GM12878 (cell line): Measurements from ENCODE around the gene CCM2. TPM values are rescaled to one million over a fixed set of nuclear protein-coding genes. Genes with fewer than 3 reads are reported as not detected.

ENCODE experiments used
- ATAC-seq: fragments of 200-7000 bp; cut with Tn5 transposase; 3 replicates; pipeline ENCODE4 v1.9.1; 2020; ENCODE audit warnings: mild to moderate bottlenecking, moderate library complexity
- BruUV-seq: library from RNA; stranded (reverse); fragments of 400-500 nt; replicated peaks from 2 replicates; lab custom pipeline; 2021; lab: Mats Ljungman, UMichigan
- CTCF ChIA-PET: fragments of 300-600 bp; sonication (Branson Sonifier 250); formaldehyde crosslinking; extraction: SDS; loops from one replicate; lab custom pipeline; 2021; ENCODE audit warnings: inconsistent platforms; lab: Yijun Ruan, JAX
- POLR2A ChIA-PET: fragments of 350-600 bp; formaldehyde crosslinking; extraction: SDS; loops from one replicate; lab custom pipeline; 2021; ENCODE audit warnings: inconsistent platforms; lab: Charles Lee
- RAD21 ChIA-PET: fragments of 300-600 bp; sonication (Branson Sonifier 250); formaldehyde crosslinking; loops from one replicate; lab custom pipeline; 2023; ENCODE audit warnings: antibody characterized with exemption; ENCODE audit not compliant: unreplicated experiment; lab: Charles Lee
- SMC1A ChIA-PET: fragments of 300-600 bp; sonication (Branson Sonifier 250); formaldehyde crosslinking; loops from one replicate; lab custom pipeline; 2023; ENCODE audit not compliant: unreplicated experiment, uncharacterized antibody; lab: Charles Lee
- DNase-seq: peaks from one replicate; pipeline ENCODE4 v3.0.0-alpha.2; 2011; ENCODE audit warnings: low read depth, low spot score
- FAIRE-seq: peaks from 3 replicates; lab custom pipeline; 2011; peaks lifted over from hg19 to GRCh38; lab: Jason Lieb, UNC
- H2AFZ ChIP-seq: 2 replicates; pipeline ENCODE4 v1.6.0; 2011; ENCODE audit warnings: low read depth, low read length, control low read depth; ENCODE audit not compliant: control insufficient read depth
- H3K27ac ChIP-seq: 2 replicates; pipeline ENCODE4 v1.5.1; 2011; ENCODE audit warnings: control low read depth; ENCODE audit not compliant: control insufficient read depth, insufficient read depth
- H3K27me3 ChIP-seq, 2 experiments: replicated peaks in 1 of 2; 2 replicates each; pipeline versions ENCODE4 v1.6.0 to v1.6.1; 2011; ENCODE audit warnings: low read length in 1 of 2; ENCODE audit not compliant: control insufficient read depth in 2 of 2, insufficient read depth in 2 of 2
- H3K36me3 ChIP-seq, 2 experiments: 2 replicates each; pipeline ENCODE4 v1.5.1; 2011; ENCODE audit warnings: low read length in 1 of 2; ENCODE audit not compliant: control insufficient read depth in 2 of 2, insufficient read depth in 2 of 2
- H3K4me1 ChIP-seq: 2 replicates; pipeline ENCODE4 v1.6.1; 2011; ENCODE audit warnings: mild to moderate bottlenecking, low read length, moderate library complexity, mixed read lengths; ENCODE audit not compliant: control insufficient read depth, insufficient read depth
- H3K4me2 ChIP-seq: 2 replicates; pipeline ENCODE4 v1.6.0; 2011; ENCODE audit warnings: control low read depth; ENCODE audit not compliant: control insufficient read depth, insufficient read depth
- H3K4me3 ChIP-seq: fragments of 200-600 bp; sonication (generic); 2 replicates; pipeline ENCODE4 v1.5.1; 2016
- H3K79me2 ChIP-seq: 2 replicates; pipeline ENCODE4 v1.6.0; 2011; ENCODE audit warnings: low read length; ENCODE audit not compliant: control insufficient read depth, insufficient read depth
- H3K9ac ChIP-seq: 2 replicates; pipeline ENCODE4 v1.8.0; 2011; ENCODE audit warnings: low read length, control low read depth, mixed read lengths; ENCODE audit not compliant: control insufficient read depth, insufficient read depth
- H3K9me3 ChIP-seq: replicated peaks from 3 replicates; pipeline ENCODE4 v1.5.1; 2011; ENCODE audit warnings: mild to moderate bottlenecking, low read length; ENCODE audit not compliant: control insufficient read depth, insufficient read depth
- H4K20me1 ChIP-seq: 2 replicates; pipeline ENCODE4 v1.6.0; 2011; ENCODE audit not compliant: control insufficient read depth, insufficient read depth
- ATF3 ChIP-seq: IDR thresholded peaks from 2 replicates; pipeline ENCODE4 v1.6.1; 2011; ENCODE audit warnings: low read depth, mild to moderate bottlenecking, low read length, moderate library complexity, borderline replicate concordance; ENCODE audit errors: extremely low read depth
- BCLAF1 ChIP-seq: fragments of 450-650 bp; IDR thresholded peaks from 2 replicates; pipeline ENCODE4 v1.6.1; 2017; ENCODE audit warnings: antibody characterized with exemption, mild to moderate bottlenecking, moderate library complexity
- CBX5 ChIP-seq: sonication (generic); IDR thresholded peaks from 2 replicates; pipeline ENCODE4 v1.6.1; 2016; ENCODE audit warnings: low read depth, moderate library complexity, mild to moderate bottlenecking, inconsistent platforms
- CHD2 ChIP-seq: IDR thresholded peaks from 2 replicates; pipeline ENCODE4 v1.6.1; 2011; ENCODE audit warnings: low read depth, low read length, improper control_type of control experiment, borderline replicate concordance
- CREM ChIP-seq: IDR thresholded peaks from 2 replicates; pipeline ENCODE4 v1.6.1; 2014; ENCODE audit warnings: antibody characterized with exemption, low read depth
- FOS ChIP-seq: IDR thresholded peaks from 3 replicates; pipeline ENCODE4 v1.6.1; 2011; ENCODE audit warnings: borderline replicate concordance; ENCODE audit not compliant: insufficient read length; ENCODE audit errors: extremely low read depth
- KLF5 ChIP-seq: fragments of 450-650 bp; IDR thresholded peaks from 2 replicates; pipeline ENCODE4 v1.6.1; 2014; ENCODE audit warnings: mild to moderate bottlenecking; ENCODE audit not compliant: partially characterized antibody
- NBN ChIP-seq: fragments of 450-650 bp; IDR thresholded peaks from 2 replicates; pipeline ENCODE4 v1.6.1; 2016
- NFIC ChIP-seq: IDR thresholded peaks from 2 replicates; pipeline ENCODE4 v1.6.1; 2012; ENCODE audit warnings: low read depth, mild to moderate bottlenecking, inconsistent platforms, low read length, moderate library complexity
- NFYA ChIP-seq: IDR thresholded peaks from 2 replicates; pipeline ENCODE4 v1.6.1; 2011; ENCODE audit warnings: low read depth, mild to moderate bottlenecking, low read length, improper control_type of control experiment, borderline replicate concordance
- NFYB ChIP-seq: IDR thresholded peaks from 2 replicates; pipeline ENCODE4 v1.6.1; 2011; ENCODE audit warnings: low read depth, mild to moderate bottlenecking, low read length, improper control_type of control experiment, moderate library complexity; ENCODE audit not compliant: insufficient read depth
- NR2C2 ChIP-seq: IDR thresholded peaks from 2 replicates; pipeline ENCODE4 v1.6.1; 2011; ENCODE audit warnings: borderline replicate concordance, low read depth; ENCODE audit not compliant: control insufficient read depth, insufficient read length
- PML ChIP-seq: IDR thresholded peaks from 2 replicates; pipeline ENCODE4 v1.6.1; 2012; ENCODE audit warnings: low read length, inconsistent platforms
- RELA ChIP-seq: fragments of 450-650 bp; IDR thresholded peaks from 2 replicates; pipeline ENCODE4 v1.8.0; 2014; ENCODE audit warnings: borderline replicate concordance; ENCODE audit not compliant: partially characterized antibody
- RFX5 ChIP-seq: IDR thresholded peaks from 2 replicates; pipeline ENCODE4 v1.6.1; 2011; ENCODE audit warnings: low read depth, low read length, improper control_type of control experiment
- SREBF1 ChIP-seq: IDR thresholded peaks from 2 replicates; pipeline ENCODE4 v1.6.1; 2012; ENCODE audit warnings: mild to moderate bottlenecking, low read length
- STAT3 ChIP-seq: IDR thresholded peaks from 2 replicates; pipeline ENCODE4 v1.6.1; 2011; ENCODE audit warnings: low read depth, low read length, improper control_type of control experiment
- ZBTB33 ChIP-seq: fragments of 450-650 bp; IDR thresholded peaks from 2 replicates; pipeline ENCODE4 v1.6.1; 2017; ENCODE audit warnings: mild to moderate bottlenecking
- ZNF384 ChIP-seq: IDR thresholded peaks from 2 replicates; pipeline ENCODE4 v1.6.1; 2012; ENCODE audit warnings: low read depth, mild to moderate bottlenecking, low read length, improper control_type of control experiment, borderline replicate concordance
- WGBS: methylation state at CpG from one replicate; pipeline ENCODE4 v1.1.6; 2016; ENCODE audit warnings: low lambda C conversion rate; ENCODE audit not compliant: insufficient replicate concordance, insufficient coverage; ENCODE audit errors: missing lambda C conversion rate; 5-methylcytosine and 5-hydroxymethylcytosine counted together
- in situ Hi-C: fragments of 300-500 bp; cut with MboI; formaldehyde crosslinking; loops from 9 replicates; pipeline ENCODE4 v1.14.3; 2018; ENCODE audit warnings: mixed read lengths
- intact Hi-C: fragments of 100-400 bp; cut with micrococcal nuclease; formaldehyde crosslinking; loops from one replicate; pipeline ENCODE4 v1.14.2; 2022; ENCODE audit not compliant: unreplicated experiment
- polyA plus RNA-seq, 11 experiments: library from polyadenylated mRNA; depleted of rRNA in 4 of 11; unstranded in 6 of 11; stranded (reverse) in 5 of 11; fragments of >200 nt; fragmentation: Nextera tagmentation in 4 of 11; fragmentation: Illumina TruSeq in 1 of 11; extraction: Ambion mirVana in 4 of 11; extraction: Trizol in 1 of 11; gene quantifications; 1 replicate in 1 of 11; 2 replicates in 10 of 11; pipeline versions ENCODE4 v1.2.1 to v1.2.3, GENCODE V29; 2011 to 2016; ENCODE audit warnings: inconsistent platforms in 2 of 11, missing spikeins in 2 of 11, low read depth in 1 of 11
- total RNA-seq, 4 experiments: library from RNA; depleted of rRNA in 3 of 4; stranded (reverse); fragments of >200 nt in 3 of 4; fragmentation: Illumina TruSeq in 1 of 4; extraction: Trizol in 1 of 4; gene quantifications; 2 replicates each; pipeline versions ENCODE4 v1.2.1 to v1.2.3, GENCODE V29; 2013 to 2021

The CCM2 gene
- total and polyA plus RNA-seq, 10 of the 15 experiments (the other 5 are each of a cell fraction or from before 2014, with no cell fraction given), result 1.00 to 82.3 (median 48.7) TPM

- no peak for TF ChIP-seq BCLAF1
- TF ChIP-seq NFIC, result no peak
- no peak for TF ChIP-seq CBX5
- no peak for TF ChIP-seq CREM
- no peak for TF ChIP-seq NFYB
- TF ChIP-seq NFYA, result no peak
- TF ChIP-seq SREBF1, result no peak
- no peak for TF ChIP-seq KLF5
- no peak for TF ChIP-seq NBN
- no peak for TF ChIP-seq ZNF384
- no peak for TF ChIP-seq PML
Observed at GRCh38 chr7:45054442-45054841, 54.4 kb downstream of the CCM2 start (continued).

GRCh38 chr7:45055016-45055415 lies 55.0 kb downstream of the CCM2 start:
- no peak for DNase-seq
- SMC1A ChIA-PET, result interaction anchor here (0.7 to 1.8 kb wide), 3 partner anchors 27 to 153 kb away, joined by 3 to 5 read pairs (median 3); no protein-coding TSS in a partner anchor
- no peak for ATAC-seq
- Histone ChIP-seq H3K9me3 (no peaks in the 10 kb centered on the region), H4K20me1 (no peaks in the 10 kb centered on the region), H3K4me3 (no peak overlapping the region), H3K27me3 (no peaks in the 10 kb centered on the region), H3K36me3 (peaks cover 0 to 8% of the 10 kb centered on the region in 2 experiments; a peak in 1 of 4 replicates), H3K9ac (no peak overlapping the region), H3K4me2 (no peak overlapping the region), H2AFZ (no peak overlapping the region), H3K27ac (no peak overlapping the region), H3K4me1 (no peaks in the 10 kb centered on the region), H3K79me2 (peaks cover 3% of the 10 kb centered on the region)
- in situ Hi-C loops, result no loop called here
- BruUV-seq, result no TSS peak
- CTCF ChIA-PET, result interaction anchor here (0.7 kb wide), 1 partner anchor 35 kb away, joined by 3 read pairs; no protein-coding TSS in a partner anchor
- RAD21 ChIA-PET, result no interaction called here
- intact Hi-C loops, result no loop called here
- FAIRE-seq, result no peak
- POLR2A ChIA-PET, result interaction anchor here (0.5 kb wide), 1 partner anchor 88 kb away, joined by 7 read pairs; no protein-coding TSS in a partner anchor
- 96% methylated on average over 5 of the region's 5 CpGs for WGBS
- TF ChIP-seq RFX5, result no peak
- no peak for TF ChIP-seq STAT3
- TF ChIP-seq ZBTB33, result no peak
- TF ChIP-seq CHD2, result no peak
- no peak for TF ChIP-seq RELA
- TF ChIP-seq ATF3, result no peak
- TF ChIP-seq NR2C2, result no peak
- TF ChIP-seq FOS, result no peak
